Parathyroid adenoma (tissue), 2 donors: Measurements from ENCODE around the gene ISX.
"Not testable (repeated sequence)": the region's sequence is repeated elsewhere in the genome, so short reads cannot be mapped to it uniquely, and the experiment has no call there.

Source experiments
- H2AFZ ChIP-seq: fragments of 300-600 bp; sonication (generic); one replicate; pipeline ENCODE4 v1.7.0; 2017; ENCODE audit warnings: antibody characterized with exemption, mild to moderate bottlenecking
- H3K27ac ChIP-seq: fragments of 300-600 bp; sonication (generic); one replicate; pipeline ENCODE4 v1.7.0; 2017
- H3K27me3 ChIP-seq: fragments of 300-600 bp; sonication (generic); one replicate; pipeline ENCODE4 v1.7.0; 2017; ENCODE audit warnings: low read length; ENCODE audit not compliant: control insufficient read depth, insufficient read depth
- H3K36me3 ChIP-seq: fragments of 300-600 bp; sonication (generic); one replicate; pipeline ENCODE4 v1.7.0; 2017; ENCODE audit warnings: low read length; ENCODE audit not compliant: control insufficient read depth, insufficient read depth
- H3K4me1 ChIP-seq: fragments of 300-600 bp; sonication (generic); one replicate; pipeline ENCODE4 v1.7.0; 2017; ENCODE audit warnings: control low read depth
- H3K4me2 ChIP-seq: fragments of 300-600 bp; sonication (generic); one replicate; pipeline ENCODE4 v1.7.0; 2017; ENCODE audit warnings: low read length
- H3K4me3 ChIP-seq: fragments of 300-600 bp; sonication (generic); one replicate; pipeline ENCODE4 v1.7.0; 2017; ENCODE audit warnings: low read depth, low read length
- H3K79me2 ChIP-seq: fragments of 300-600 bp; sonication (generic); one replicate; pipeline ENCODE4 v1.7.0; 2017; ENCODE audit warnings: control low read depth
- H3K9ac ChIP-seq: fragments of 300-600 bp; sonication (generic); one replicate; pipeline ENCODE4 v1.7.0; 2017; ENCODE audit warnings: mild to moderate bottlenecking
- H3K9me3 ChIP-seq: fragments of 300-600 bp; sonication (generic); one replicate; pipeline ENCODE4 v1.7.0; 2017; ENCODE audit warnings: low read length; ENCODE audit not compliant: control insufficient read depth
- TF ChIP-seq, protein P1 (sequence below): fragments of 300-600 bp; sonication (generic); IDR thresholded peaks from one replicate; pipeline ENCODE4 v1.7.0; 2017; ENCODE audit warnings: antibody characterized with exemption, mild to moderate bottlenecking
- donor health status: primary hyperparathyroidism.

The ISX gene

DNA sequence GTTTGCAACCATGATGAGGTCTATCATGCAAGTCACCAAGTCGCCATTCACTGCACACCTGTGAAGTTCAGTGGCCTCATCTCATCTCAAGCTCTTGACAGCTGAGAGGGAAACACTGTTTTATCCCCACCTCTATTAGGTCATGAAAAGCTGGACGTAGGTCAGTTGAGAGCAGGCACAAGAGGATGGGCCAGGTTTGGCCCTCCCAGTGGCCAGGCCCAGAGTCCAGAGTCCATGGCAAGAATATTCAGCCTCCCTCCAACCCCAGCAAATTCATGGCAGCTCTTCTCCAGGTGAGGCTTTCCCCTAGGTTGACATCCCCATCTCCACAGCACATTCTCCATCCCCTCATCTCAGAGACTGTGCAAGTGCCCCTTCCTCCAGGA, 22.0 kb upstream of the ISX start:
- Histone ChIP-seq H3K9ac (no peak overlapping the region), H3K4me3 (no peak overlapping the region), H3K4me2 (no peak overlapping the region), H3K4me1 (no peaks in the 10 kb centered on the region), H3K27me3 (no peaks in the 10 kb centered on the region), H3K9me3 (no peaks in the 10 kb centered on the region), H3K27ac (no peak overlapping the region), H2AFZ (no peak overlapping the region), H3K79me2 (no peaks in the 10 kb centered on the region), H3K36me3 (no peaks in the 10 kb centered on the region)
- TF ChIP-seq, protein P1, sequence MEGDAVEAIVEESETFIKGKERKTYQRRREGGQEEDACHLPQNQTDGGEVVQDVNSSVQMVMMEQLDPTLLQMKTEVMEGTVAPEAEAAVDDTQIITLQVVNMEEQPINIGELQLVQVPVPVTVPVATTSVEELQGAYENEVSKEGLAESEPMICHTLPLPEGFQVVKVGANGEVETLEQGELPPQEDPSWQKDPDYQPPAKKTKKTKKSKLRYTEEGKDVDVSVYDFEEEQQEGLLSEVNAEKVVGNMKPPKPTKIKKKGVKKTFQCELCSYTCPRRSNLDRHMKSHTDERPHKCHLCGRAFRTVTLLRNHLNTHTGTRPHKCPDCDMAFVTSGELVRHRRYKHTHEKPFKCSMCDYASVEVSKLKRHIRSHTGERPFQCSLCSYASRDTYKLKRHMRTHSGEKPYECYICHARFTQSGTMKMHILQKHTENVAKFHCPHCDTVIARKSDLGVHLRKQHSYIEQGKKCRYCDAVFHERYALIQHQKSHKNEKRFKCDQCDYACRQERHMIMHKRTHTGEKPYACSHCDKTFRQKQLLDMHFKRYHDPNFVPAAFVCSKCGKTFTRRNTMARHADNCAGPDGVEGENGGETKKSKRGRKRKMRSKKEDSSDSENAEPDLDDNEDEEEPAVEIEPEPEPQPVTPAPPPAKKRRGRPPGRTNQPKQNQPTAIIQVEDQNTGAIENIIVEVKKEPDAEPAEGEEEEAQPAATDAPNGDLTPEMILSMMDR: no peak

DNA sequence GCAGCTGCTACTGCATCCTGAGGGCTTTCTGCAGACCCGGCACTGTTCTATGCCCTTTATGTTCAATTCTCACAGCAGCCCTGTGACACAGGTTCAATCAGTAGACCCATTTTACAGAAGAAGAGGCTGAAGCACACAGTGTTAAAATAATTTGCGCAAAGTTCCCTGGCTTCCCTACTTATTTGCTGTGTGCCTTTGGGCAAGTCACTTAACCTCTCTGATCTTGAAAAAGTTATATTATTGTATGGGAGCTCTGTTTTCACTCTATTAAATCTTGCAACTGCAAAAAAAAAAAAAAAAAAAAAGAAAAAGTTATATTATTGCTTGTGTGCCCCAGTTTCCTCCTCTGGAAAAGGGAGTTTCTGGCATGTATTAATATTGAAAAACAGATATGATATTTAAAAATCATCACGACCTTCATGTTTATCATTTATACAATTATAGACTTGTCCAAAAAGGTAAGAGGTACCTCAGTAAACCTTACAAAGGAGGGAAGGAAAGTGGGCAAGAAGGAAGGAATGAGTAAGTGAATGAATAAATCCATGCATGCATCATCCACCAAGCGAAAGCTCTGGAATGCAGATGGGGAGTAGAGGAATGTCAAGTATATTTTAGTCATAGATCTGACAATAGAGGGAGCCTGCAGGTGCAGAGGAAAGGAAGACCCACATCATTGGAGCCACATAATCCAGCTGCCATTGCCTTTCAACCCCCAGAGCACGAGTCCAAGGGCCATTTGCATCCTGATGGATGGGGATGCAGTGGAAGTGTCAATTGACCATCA, 21.2 kb upstream of the ISX start:
- no peak overlapping the region for H2AFZ ChIP-seq
- no peaks in the 10 kb centered on the region for H3K79me2 ChIP-seq
- no peak overlapping the region for H3K4me2 ChIP-seq
- H3K9ac ChIP-seq: no peak overlapping the region
- H3K9me3 ChIP-seq: no peaks in the 10 kb centered on the region
- H3K4me3 ChIP-seq: no peak overlapping the region
- H3K36me3 ChIP-seq: no peaks in the 10 kb centered on the region
- TF ChIP-seq, protein P1: no peak
- H3K27ac ChIP-seq: no peak overlapping the region
- H3K4me1 ChIP-seq: no peaks in the 10 kb centered on the region
- H3K27me3 ChIP-seq: no peaks in the 10 kb centered on the region

DNA sequence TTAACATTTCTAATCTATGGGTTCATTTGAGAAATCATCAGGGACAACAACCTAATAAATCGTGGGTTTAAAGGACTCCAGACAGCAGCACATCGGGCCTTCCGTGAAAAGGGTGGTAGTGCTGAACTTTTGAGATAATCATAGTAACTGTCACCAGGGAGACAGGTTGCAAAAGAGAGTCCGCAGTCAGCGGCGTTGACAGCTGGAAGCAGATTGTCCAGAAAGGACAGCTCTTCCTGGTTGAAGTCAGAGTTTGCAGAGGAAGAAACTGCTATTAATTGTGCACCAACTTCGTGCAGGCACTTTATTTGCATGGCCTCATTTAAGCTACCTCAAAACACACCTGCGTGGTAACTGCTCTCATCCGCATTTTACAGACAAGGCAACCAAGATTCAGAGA, 20.5 kb upstream of the ISX start:
- Histone ChIP-seq H3K4me1 (no peaks in the 10 kb centered on the region), H2AFZ (no peak overlapping the region), H3K36me3 (no peaks in the 10 kb centered on the region), H3K27ac (no peak overlapping the region), H3K27me3 (no peaks in the 10 kb centered on the region), H3K9ac (no peak overlapping the region), H3K4me2 (no peak overlapping the region), H3K9me3 (no peaks in the 10 kb centered on the region), H3K4me3 (no peak overlapping the region), H3K79me2 (no peaks in the 10 kb centered on the region)
- TF ChIP-seq, protein P1: no peak

DNA sequence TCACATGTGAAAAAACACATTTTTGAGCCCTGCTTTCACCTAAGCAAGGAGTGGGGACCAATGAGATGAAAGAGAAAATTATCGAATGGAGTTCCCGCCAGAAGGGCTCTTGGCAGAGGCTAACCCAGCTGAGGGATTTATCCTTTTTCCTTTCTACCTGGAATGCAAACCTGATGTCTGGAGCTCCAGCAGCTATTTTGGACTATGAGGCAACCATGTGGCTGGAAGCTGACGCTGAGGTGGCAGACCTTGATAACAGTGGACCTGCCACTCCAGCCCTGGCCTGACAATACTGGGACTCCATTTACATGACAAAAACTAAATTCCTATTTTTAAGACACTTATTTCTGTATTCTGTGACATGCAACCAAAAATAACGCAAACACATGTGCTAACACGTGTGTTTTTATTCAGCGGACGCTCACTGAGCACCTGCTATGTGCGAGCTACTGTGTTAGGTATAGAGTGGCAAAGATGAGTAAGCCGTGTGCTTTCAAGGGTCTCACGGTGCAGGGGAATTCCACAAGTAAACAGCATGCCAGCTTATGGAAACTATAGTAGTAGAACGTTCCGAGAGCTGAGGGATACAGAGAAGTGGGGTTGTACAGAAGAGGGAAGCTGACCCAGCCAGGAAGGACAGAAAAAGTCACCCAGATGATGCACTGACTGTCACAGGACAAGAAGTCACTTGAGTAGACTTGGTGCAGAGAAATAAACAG, 19.1 kb upstream of the ISX start:
- H3K27ac ChIP-seq: no peak overlapping the region
- H2AFZ ChIP-seq: no peak overlapping the region
- no peaks in the 10 kb centered on the region for H3K4me1 ChIP-seq
- TF ChIP-seq, protein P1: no peak
- H3K9me3 ChIP-seq: no peaks in the 10 kb centered on the region
- H3K4me2 ChIP-seq: no peak overlapping the region
- H3K4me3 ChIP-seq: no peak overlapping the region
- H3K36me3 ChIP-seq: no peaks in the 10 kb centered on the region
- H3K9ac ChIP-seq: no peak overlapping the region
- no peaks in the 10 kb centered on the region for H3K27me3 ChIP-seq
- H3K79me2 ChIP-seq: no peaks in the 10 kb centered on the region

DNA sequence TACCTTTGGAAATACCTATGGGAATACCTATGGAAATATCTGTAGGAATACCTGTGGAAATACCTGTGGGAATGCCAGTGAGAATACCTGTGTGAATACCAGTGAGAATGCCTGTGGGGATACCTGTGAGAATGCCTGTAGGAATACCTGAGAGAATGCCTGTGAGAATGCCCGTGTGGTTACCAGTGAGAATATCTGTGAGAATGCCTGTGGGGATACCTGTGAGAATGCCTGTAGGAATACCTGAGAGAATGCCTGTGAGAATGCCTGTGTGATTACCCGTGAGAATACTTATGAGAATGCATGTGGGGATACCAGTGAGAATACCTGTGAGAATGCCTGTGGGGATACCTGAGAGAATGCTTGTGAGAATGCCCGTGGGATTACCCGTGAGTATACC, 15.9 kb upstream of the ISX start:
- H3K27ac ChIP-seq, H3K9ac ChIP-seq, H3K27me3 ChIP-seq, H3K4me1 ChIP-seq, H3K4me2 ChIP-seq, H2AFZ ChIP-seq, H3K4me3 ChIP-seq, H3K79me2 ChIP-seq, H3K9me3 ChIP-seq, H3K36me3 ChIP-seq: not testable (repeated sequence)
